NCI-H1092 treated with DMSO at 0.1 percent for 48 hours (cell line): ENCODE measurements around the gene CERK.
"Not testable (repeated sequence)": the region's sequence is repeated elsewhere in the genome, so short reads cannot be mapped to it uniquely, and the experiment has no call there.

ENCODE experiments used
- DNase-seq: peaks from one replicate; lab custom pipeline; 2025; lab: John Stamatoyannopoulos, UW

The CERK gene

DNA sequence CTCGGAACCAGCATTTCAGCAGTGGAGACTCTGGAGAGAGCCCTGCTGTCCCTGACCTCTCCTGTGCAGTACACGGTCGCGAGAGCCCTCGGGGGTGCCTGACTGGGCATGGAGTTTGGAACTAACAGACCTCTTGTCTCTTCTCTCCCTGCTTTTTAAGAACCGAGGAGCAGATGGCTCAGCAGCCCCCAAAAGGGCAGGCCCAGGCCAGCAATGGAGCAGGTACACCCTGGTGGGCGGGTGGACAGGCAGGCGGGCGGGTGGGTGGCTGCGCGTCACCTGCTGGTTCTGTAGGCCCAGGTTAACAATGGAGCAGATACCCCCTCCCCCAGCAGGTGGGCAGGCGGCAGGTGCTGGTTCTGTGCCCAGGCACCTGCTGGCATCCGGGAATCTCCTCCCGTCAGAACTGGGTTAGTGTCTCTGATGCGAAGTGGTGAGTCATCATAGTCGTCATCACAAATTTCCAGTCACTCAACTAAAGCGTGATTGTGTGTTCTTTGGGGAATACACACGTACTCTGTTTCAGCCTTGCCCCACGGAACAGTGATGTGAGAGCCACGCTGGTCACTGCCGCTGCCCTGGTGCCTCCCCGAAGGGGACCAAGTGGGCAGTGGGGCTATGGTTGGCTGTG is 76.7 kb downstream of the CERK start:
- DNase-seq: peak; percentile 11

GRCh38 chr22:46660604-46661201 is 77.3 kb downstream of the CERK start:
- DNase-seq: peak; percentile 26

DNA sequence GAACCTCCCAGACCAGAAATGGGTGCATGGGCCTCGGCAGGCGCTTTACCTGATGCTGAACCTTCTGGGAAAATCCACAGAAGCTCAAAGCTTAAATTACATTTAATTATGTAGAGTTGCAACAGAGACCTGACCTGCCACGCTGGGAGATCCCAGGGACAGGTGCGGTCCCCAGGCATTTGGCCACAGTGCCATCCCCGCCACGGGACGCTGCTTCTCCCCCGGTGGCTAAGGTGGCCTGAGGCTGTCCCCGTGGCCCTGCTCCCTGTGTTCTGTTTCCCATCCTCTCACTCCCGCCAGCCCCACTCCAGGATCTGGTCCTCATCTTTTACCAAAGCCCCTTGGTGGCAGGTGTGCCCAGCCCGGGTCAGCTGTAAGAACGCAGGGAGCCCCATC is 78.3 kb downstream of the CERK start:
- no peak for DNase-seq

DNA sequence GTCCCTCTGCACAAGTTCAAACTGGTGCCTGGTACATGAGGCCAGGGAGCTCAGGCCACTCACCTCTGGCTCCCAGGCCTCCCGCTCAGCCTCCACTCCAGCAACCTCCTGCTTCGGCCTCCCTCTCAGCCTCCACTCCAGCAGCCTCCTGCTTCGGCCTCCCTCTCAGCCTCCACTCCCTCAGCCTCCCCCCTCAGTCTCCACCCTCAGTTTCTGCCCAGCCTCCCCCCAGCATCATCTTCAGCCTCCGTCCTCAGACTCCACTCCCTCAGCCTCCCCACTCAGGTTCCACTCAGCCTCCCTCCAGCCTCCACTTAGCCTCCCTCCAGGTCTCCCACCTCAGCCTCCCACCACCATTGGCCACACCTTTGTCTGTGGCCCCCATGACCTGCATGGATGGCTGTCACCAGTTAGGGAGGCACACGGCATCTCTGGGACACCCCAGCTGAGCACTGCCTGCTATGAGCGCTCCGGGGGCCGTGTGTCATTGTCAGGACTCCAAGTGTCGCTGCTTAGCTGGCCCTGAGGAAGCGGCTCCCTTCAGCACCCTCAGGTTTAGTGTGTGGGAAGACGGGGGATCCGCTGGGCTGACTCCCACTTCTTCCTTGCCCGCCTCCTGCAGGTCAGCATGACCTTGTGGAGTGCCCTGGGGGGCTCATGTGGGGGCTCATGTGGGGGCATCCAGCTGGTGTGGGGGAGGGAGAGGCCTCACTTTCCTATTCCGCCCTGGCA is 78.8 kb downstream of the CERK start:
- no peak for DNase-seq

DNA sequence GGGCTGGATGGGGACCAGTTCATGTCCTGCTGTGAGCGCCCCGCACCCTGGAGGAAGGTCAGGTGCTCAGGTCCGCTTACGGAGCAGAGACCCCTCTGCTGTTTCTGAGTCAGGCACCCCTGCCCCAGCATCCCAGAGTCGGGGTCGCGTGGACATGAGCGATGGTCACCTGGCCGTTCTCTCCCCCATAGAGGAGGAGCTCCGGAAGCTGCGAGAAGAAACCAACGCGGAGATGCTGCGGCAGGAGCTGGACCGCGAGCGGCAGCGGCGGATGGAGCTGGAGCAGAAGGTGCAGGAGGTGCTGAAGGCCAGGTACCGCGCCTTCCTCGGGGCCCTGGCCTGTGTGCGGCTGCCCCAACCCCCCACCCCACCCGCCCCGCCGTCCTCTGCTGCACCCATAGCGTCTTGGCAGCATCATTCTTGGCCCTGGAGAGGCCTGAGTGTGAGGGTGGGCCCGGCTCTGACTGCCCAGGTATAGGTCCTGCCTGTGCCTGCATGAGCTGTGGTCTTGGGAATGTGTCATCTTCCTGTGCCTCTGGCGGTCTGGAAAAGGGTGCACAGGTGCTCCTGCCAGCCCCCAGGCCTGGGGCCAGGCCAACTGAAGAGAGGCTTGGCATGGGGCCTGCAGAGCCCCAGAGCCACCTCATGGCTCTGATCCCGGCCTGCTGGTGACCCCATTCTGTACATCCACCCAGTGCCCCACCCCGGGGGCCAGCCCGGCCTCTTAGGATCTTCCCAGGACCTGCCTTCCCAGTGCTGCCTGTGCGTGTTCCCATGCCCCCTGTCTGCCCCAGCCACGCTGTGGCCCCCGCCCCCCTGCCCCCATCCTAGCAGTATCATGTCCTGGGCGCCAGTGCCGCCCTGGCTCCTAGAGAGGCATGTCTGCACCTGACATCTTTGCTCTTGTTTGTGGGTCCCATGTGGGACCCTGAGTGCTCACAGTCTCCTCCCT is 79.8 kb downstream of the CERK start:
- DNase-seq: peak; percentile 0

- DNase-seq: no peak
Measured at GRCh38 chr22:46657655-46657953, 80.4 kb downstream of the CERK start.

DNA sequence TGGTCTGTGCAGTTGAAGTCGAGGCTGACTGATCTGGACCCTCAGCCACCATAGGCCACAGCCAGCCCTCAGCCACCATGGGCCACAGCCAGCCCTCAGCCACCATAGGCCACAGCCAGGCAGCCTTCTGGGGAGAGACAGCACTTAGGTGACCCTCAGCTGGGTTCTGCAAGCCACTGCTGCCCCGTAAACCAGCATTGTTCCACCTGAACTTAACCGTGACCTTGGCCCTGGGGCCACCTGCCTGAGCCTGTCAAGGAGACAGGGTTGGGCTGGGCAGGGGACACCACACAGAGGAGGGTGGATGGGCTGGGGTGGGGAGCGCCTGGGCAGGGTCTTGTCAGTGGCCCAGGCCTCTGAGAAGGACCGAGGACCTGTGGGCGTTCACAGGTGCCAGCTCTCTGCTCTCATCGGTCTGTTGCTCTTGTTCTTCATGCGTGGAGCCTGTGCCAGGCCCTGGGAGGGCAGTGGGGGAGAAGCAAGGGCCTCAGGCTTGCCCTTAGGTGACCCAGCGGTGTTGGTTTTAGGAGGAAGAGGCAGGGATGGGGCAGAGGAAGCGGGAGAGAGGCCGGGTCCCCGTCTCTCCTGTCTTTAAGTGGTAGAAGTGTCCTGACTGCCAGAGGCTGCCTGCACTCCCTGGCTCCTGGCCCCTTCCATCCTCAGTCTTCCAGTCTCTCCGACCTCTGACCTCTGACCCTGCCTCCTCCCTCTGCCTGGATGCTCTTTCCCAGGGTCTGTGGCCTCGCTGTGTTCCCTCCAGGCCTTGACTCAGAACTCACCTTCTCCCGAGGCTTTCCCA is 81.0 kb downstream of the CERK start:
- no peak for DNase-seq

- no peak for DNase-seq
Measured at GRCh38 chr22:46655861-46656608, 82.0 kb downstream of the CERK start.

DNA sequence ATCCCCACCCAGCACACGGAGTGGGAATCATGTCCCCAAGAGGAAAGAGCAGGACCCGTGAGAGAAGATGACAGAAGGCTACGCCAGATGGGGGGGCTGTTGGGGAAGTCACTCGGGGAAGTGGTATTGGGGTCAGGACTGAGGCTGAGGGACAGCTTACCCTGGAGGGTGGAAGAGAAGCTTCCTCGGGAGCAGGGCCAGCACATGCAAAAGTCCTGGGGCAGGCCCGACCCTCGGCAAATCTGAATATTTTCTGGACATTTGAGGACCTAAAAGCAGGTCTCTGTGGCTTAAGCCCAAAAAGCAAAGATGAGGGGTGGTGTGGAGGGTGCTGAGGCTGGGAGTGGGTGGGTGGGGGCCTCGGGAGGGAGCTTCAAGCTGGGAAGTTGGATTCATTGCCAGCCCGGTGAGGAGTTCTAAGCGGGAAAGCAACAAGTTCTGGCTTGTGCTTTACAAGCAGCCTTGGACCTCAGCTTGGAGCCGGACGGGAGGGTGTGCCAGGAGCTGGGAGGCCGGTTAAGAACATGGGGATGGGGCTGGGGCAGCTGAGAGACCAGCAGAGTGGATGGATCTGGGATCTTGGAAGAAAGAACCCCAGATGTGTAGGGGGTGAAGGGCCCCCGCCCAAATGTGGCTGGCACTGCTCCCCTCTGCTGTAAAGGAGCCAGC is 83.0 kb downstream of the CERK start:
- DNase-seq: no peak

- DNase-seq: no peak
Measured at GRCh38 chr22:46654426-46654825, 83.6 kb downstream of the CERK start.

DNA sequence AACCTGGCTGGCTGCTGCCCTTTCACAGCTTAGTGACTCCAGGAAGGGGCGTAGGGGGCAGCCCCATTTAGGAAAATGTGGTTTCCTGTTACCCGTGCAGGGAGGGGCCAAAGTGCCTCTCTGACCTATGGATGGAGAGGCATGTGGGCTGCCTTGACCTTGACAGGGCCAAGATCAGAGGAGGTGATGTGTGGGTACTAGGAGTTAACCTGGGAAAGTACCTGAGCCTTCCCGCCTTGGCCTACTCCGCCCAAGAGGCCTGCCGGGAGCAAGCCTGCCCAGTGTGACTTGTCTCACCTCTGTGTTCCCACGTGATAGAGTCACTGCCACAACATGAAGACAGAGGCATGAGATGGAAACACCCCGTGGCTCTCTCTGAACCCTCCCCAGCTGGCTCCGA is 84.5 kb downstream of the CERK start:
- no peak for DNase-seq

DNA sequence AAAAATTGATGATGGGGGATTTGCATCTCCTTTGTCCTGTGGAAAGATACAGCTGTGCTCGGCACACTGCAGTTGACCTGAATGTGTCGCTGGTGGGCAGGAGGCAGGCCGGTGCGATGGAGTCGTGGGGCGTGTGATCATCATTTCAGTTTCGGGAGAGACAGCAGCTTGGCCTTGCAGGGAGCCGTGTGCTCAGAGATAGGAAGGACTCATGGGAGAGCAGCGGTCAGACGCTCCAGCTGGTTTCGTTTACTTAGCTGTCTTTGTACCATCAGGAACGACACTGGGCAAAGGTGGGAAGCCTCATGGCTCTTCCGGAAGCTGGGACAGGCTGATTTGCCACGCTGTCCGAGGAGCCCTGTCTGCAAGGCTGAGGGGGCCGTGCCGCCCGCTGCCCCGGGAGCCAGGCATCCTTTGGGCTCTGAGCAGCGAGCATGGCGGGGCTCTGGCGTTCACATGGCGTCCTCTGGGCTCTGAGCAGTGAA is 85.2 kb downstream of the CERK start:
- DNase-seq: peak; percentile 8

GRCh38 chr22:46652081-46652846 is 85.8 kb downstream of the CERK start:
- no peak for DNase-seq

DNA sequence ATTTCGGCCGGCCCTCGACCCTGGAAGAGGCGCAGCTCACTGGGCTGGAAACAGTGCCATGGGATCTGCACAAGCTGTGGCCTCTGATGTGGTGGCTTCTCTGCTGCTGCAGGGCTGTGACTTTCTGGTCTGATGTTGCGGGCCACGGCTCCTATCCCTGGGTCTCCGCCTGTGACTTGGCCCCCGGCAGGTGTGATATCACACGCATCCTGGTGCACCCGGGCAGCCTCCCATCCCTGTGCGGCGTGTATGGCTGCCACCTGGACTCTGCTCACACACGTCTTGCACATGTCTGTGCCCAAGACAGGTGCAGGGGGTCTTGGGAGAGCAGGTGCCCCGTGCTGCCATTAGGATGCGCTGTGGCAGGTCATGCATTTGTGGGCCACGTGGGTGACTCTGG is 86.7 kb downstream of the CERK start:
- no peak for DNase-seq

- DNase-seq: no peak
Measured at GRCh38 chr22:46650078-46650810, 87.8 kb downstream of the CERK start.

DNA sequence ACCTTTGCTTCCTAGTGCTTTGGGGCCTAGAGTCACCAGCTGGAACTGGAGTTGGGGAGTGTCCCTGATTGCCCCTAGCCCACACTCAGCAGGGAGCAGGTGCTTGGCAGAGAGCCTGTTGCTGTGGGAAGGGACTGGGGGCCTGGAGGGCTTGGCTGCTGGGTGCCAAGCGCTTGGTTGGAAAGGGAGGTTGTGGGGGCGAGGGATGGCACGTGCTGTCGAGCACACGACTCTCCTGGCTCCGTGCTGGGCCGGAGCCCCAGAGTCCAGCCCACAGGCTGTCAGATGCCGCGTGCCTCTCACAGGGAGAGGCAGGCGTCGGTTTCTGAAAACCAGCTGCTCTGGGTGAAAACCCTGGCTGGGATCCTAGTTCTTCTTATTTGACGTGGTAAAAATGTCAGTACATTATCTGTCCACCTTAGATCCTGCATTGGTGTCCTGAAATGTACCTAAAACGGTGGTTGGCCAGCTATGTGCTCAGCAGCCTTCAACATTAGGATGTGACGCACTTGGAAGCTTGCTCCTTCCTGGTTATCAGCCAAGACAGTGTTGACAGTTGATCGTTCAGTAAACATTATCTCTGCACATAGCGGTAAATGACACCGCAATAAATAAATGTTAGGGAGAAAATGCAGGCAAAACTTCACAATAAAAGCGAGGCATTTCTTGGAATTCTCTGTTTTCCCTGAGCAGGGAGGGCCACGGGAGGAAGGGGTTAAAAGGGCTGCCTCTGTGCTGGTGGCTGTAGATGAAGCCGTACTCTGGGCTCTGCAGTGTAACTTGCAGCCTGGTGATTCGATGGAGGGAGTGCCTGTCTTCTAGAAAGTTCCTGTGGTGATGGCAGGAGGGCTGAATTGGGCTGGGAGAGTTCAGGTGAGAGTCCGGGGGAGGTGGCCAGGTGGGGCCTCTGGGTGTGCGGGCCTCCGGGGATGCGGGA is 88.6 kb downstream of the CERK start:
- DNase-seq: peak; percentile 58

GRCh38 chr22:46648225-46648820 is 89.7 kb downstream of the CERK start:
- DNase-seq: not testable (repeated sequence)
